ENCODE measurements around the gene TEC. TPM values are rescaled to one million over a fixed set of nuclear protein-coding genes. Genes with fewer than 3 reads are reported as not detected.

TEC gene
- total and polyA plus RNA-seq, 2 experiments from 2014 or later, result 2.9 to 3.0 TPM

- TF ChIP-seq ZNF462 (CRISPR knock-in tag; IDR thresholded peaks at IDR 0.05) (no peak), ETS1 (IDR thresholded peaks at IDR 0.05) (no peak), POLR2AphosphoS5 (IDR thresholded peaks at IDR 0.05; ENCODE audit: low read depth) (no peak)
Observed at GRCh38 chr4:48110452-48110978, 159.1 kb downstream of the TEC start (continued).

GRCh38 chr4:48109413-48110263 lies 160.0 kb downstream of the TEC start:
- peaks cover 33% of the 10 kb centered on the region for H3K4me1 Mint-ChIP-seq
- no peak for TF ChIP-seq EZH2phosphoT487 (IDR thresholded peaks at IDR 0.05; ENCODE audit: unreplicated experiment)
- TF ChIP-seq POLR2AphosphoS5 (IDR thresholded peaks at IDR 0.05; ENCODE audit: low read depth), result no peak
- no peak for TF ChIP-seq EZH2 (IDR thresholded peaks at IDR 0.05; ENCODE audit: low read depth, unreplicated experiment)
- no peak for TF ChIP-seq CREB1 (CRISPR knock-in tag; IDR thresholded peaks at IDR 0.05; ENCODE audit: low read depth)
- no peak for TF ChIP-seq ETS1 (IDR thresholded peaks at IDR 0.05)
- TF ChIP-seq STAT1 (IDR thresholded peaks at IDR 0.05; ENCODE audit: unreplicated experiment), result no peak
- TF ChIP-seq JUNB (IDR thresholded peaks at IDR 0.05; ENCODE audit: unreplicated experiment), result no peak
- TF ChIP-seq CTCF (conservative IDR thresholded peaks at IDR 0.05; ENCODE audit: low read depth in 2 of 2), result peak; percentile 73 to 79
- TF ChIP-seq ZNF331 (CRISPR knock-in tag; IDR thresholded peaks at IDR 0.05; ENCODE audit: low read depth), result no peak
- no peak for TF ChIP-seq NANOG (IDR thresholded peaks at IDR 0.05; ENCODE audit: borderline replicate concordance)

More at GRCh38 chr4:48109413-48110263, 160.0 kb downstream of the TEC start:
- Histone ChIP-seq H3K4me3 (no peak overlapping the region), H3F3A (replicated peaks; ENCODE audit: low read depth) (no peaks in the 10 kb centered on the region), H3K27me3 (ENCODE audit: insufficient read depth) (no peaks in the 10 kb centered on the region), H3K27ac (ENCODE audit: low read depth) (no peak overlapping the region), H2AFZ (0 out of 2 replicates have a peak overlapping the region, but pooled peaks have one; percentile 5), H3K4me2 (no peak overlapping the region), H3K4me1 (ENCODE audit: insufficient read depth) (peaks cover 18% of the 10 kb centered on the region), H4K20me1 (replicated peaks; ENCODE audit: insufficient read depth) (no peaks in the 10 kb centered on the region), H3K9me2 (ENCODE audit: insufficient read depth) (no peaks in the 10 kb centered on the region), H3K79me2 (replicated peaks; ENCODE audit: insufficient read depth) (no peaks in the 10 kb centered on the region), H3K36me3 (ENCODE audit: insufficient read depth) (no peaks in the 10 kb centered on the region)
- ATAC-seq (peak; percentile 84), DNase-seq (ENCODE audit: low spot score) (peak; percentile 81)
- Mint-ChIP-seq H3K36me3 (ENCODE audit: low read depth) (no peaks in the 10 kb centered on the region), H3K4me3 (no peak overlapping the region), H3K9me3 (no peaks in the 10 kb centered on the region), H3K27me3 (ENCODE audit: insufficient read depth, low read depth, poor library complexity) (no peaks in the 10 kb centered on the region), H3K27ac (no peak overlapping the region)
